Measurements from ENCODE around the gene MCM3AP. TPM values are rescaled to one million over a fixed set of nuclear protein-coding genes. Genes with fewer than 3 reads are reported as not detected.
A peak's percentile ranks its signal among the peaks of the same experiment; 100 is the strongest.
"Not testable (repeated sequence)": the region's sequence is repeated elsewhere in the genome, so short reads cannot be mapped to it uniquely, and the experiment has no call there.

Gene MCM3AP
- total and polyA plus RNA-seq, 9 donors = 45.4 to 71.2 (median 52.2) TPM

- DNase-seq = peak; percentile 97
- no peaks in the 10 kb centered on the region for H3K9me3 ChIP-seq (replicated peaks; ENCODE audit: control insufficient read depth, low read depth, low read length)
- H3K36me3 ChIP-seq (ENCODE audit: control insufficient read depth, insufficient read depth, low read length) = peaks cover 10% of the 10 kb centered on the region
- peak within 1 kb of the TSS; percentile 81 for H3K27ac ChIP-seq (ENCODE audit: low read length)
- H3K4me1 ChIP-seq (ENCODE audit: control insufficient read depth, insufficient read depth, low read length) = peaks cover 16% of the 10 kb centered on the region
- H3K4me3 ChIP-seq (ENCODE audit: low read length) = peak within 1 kb of the TSS; percentile 87
- H3K27me3 ChIP-seq (ENCODE audit: control insufficient read depth, insufficient read depth, low read length) = no peaks in the 10 kb centered on the region
- whole genome bisulfite sequencing (ENCODE audit: insufficient coverage) = under 1% methylated on average over 58 of the region's 77 CpGs
These were observed 56.9 kb downstream of the MCM3AP start, which contains the start of gene LSS for GRCh38 chr21:46228345-46229051. Gene LSS, minus strand, starts transcription at chr21:46228774. Its CDS starts 29 bp downstream, at chr21:46228745.

DNA sequence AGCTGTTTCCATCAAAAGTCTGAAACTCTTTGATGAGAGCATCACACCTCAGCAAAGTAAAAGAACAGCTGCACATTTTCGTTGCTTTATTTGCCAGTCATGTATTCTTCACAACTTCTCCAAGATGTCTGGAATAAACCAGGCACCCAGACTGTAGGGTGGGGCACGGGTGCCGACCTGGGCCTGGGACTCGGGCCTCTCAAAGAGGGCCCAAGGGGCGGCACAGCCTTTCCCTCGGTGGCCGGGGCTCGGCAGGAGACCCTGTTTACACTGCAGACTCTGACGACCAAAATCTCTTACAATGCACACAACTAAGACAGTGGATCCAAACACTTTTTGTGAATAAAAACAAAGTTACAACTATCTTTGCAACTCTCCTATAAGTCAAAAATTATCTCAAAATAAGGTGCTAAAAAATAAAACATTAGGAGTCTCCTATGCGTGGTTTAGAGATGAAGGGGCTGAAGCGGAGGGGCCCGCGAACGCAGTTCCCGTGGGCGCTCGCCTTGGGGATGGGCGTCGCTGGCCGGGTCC is 57.5 kb downstream of the MCM3AP start:
- 1% methylated on average over 14 of the region's 20 CpGs for WGBS (ENCODE audit: insufficient coverage)
- peaks cover 16% of the 10 kb centered on the region for H3K4me1 ChIP-seq (ENCODE audit: control insufficient read depth, insufficient read depth, low read length)

GRCh38 chr21:46226920-46227599 is 58.4 kb downstream of the MCM3AP start:
- H3K4me3 ChIP-seq (ENCODE audit: low read length) = no peak overlapping the region

More for the DNA sequence above, 57.5 kb downstream of the MCM3AP start:
- peak; percentile 22 for DNase-seq
- H3K36me3 ChIP-seq (ENCODE audit: control insufficient read depth, insufficient read depth, low read length) = peaks cover 4% of the 10 kb centered on the region
- H3K4me3 ChIP-seq (ENCODE audit: low read length) = peak overlapping the region; percentile 87
- H3K27ac ChIP-seq (ENCODE audit: low read length) = peak overlapping the region; percentile 81
- no peaks in the 10 kb centered on the region for H3K9me3 ChIP-seq (replicated peaks; ENCODE audit: control insufficient read depth, low read depth, low read length)
- H3K27me3 ChIP-seq (ENCODE audit: control insufficient read depth, insufficient read depth, low read length) = no peaks in the 10 kb centered on the region

GRCh38 chr21:46226146-46226545 is 59.3 kb downstream of the MCM3AP start:
- H3K27ac ChIP-seq (ENCODE audit: low read length) = no peak overlapping the region
- no peak overlapping the region for H3K4me3 ChIP-seq (ENCODE audit: low read length)
- H3K4me1 ChIP-seq (ENCODE audit: control insufficient read depth, insufficient read depth, low read length) = peaks cover 16% of the 10 kb centered on the region
- H3K27me3 ChIP-seq (ENCODE audit: control insufficient read depth, insufficient read depth, low read length) = no peaks in the 10 kb centered on the region
- peaks cover 18% of the 10 kb centered on the region for H3K36me3 ChIP-seq (ENCODE audit: control insufficient read depth, insufficient read depth, low read length)
- H3K9me3 ChIP-seq (replicated peaks; ENCODE audit: control insufficient read depth, low read depth, low read length) = no peaks in the 10 kb centered on the region
- 100% methylated on average over 1 of the region's 1 CpG for WGBS (ENCODE audit: insufficient coverage)
- DNase-seq = no peak

More at GRCh38 chr21:46226920-46227599, 58.4 kb downstream of the MCM3AP start:
- Histone ChIP-seq H3K27ac (ENCODE audit: low read length) (no peak overlapping the region), H3K27me3 (ENCODE audit: control insufficient read depth, insufficient read depth, low read length) (no peaks in the 10 kb centered on the region), H3K36me3 (ENCODE audit: control insufficient read depth, insufficient read depth, low read length) (peaks cover 12% of the 10 kb centered on the region), H3K4me1 (ENCODE audit: control insufficient read depth, insufficient read depth, low read length) (peaks cover 16% of the 10 kb centered on the region), H3K9me3 (replicated peaks; ENCODE audit: control insufficient read depth, low read depth, low read length) (no peaks in the 10 kb centered on the region)
- DNase-seq = no peak
- 51% methylated on average over 3 of the region's 4 CpGs for WGBS (ENCODE audit: insufficient coverage)

- H3K27ac ChIP-seq (ENCODE audit: low read length); H3K27me3 ChIP-seq (ENCODE audit: control insufficient read depth, insufficient read depth, low read length); H3K9me3 ChIP-seq (replicated peaks; ENCODE audit: control insufficient read depth, low read depth, low read length); DNase-seq; H3K4me3 ChIP-seq (ENCODE audit: low read length): not testable (repeated sequence)
- Histone ChIP-seq H3K36me3 (ENCODE audit: control insufficient read depth, insufficient read depth, low read length) (peaks cover 36% of the 10 kb centered on the region), H3K4me1 (ENCODE audit: control insufficient read depth, insufficient read depth, low read length) (peaks cover 10% of the 10 kb centered on the region)
- 97% methylated on average over 11 of the region's 18 CpGs for WGBS (ENCODE audit: insufficient coverage)
These were observed 61.8 kb downstream of the MCM3AP start for GRCh38 chr21:46223661-46224060.

GRCh38 chr21:46223217-46223616 is 62.2 kb downstream of the MCM3AP start:
- peaks cover 36% of the 10 kb centered on the region for H3K36me3 ChIP-seq (ENCODE audit: control insufficient read depth, insufficient read depth, low read length)
- peaks cover 10% of the 10 kb centered on the region for H3K4me1 ChIP-seq (ENCODE audit: control insufficient read depth, insufficient read depth, low read length)
- H3K9me3 ChIP-seq (replicated peaks; ENCODE audit: control insufficient read depth, low read depth, low read length) = no peaks in the 10 kb centered on the region
- no peak for DNase-seq
- WGBS (ENCODE audit: insufficient coverage) = 100% methylated on average over 1 of the region's 7 CpGs
- no peaks in the 10 kb centered on the region for H3K27me3 ChIP-seq (ENCODE audit: control insufficient read depth, insufficient read depth, low read length)
- H3K27ac ChIP-seq (ENCODE audit: low read length) = no peak overlapping the region
- no peak overlapping the region for H3K4me3 ChIP-seq (ENCODE audit: low read length)

- Histone ChIP-seq H3K36me3 (ENCODE audit: control insufficient read depth, insufficient read depth, low read length) (peaks cover 39% of the 10 kb centered on the region), H3K4me1 (ENCODE audit: control insufficient read depth, insufficient read depth, low read length) (peaks cover 7% of the 10 kb centered on the region), H3K27ac (ENCODE audit: low read length) (no peak overlapping the region), H3K27me3 (ENCODE audit: control insufficient read depth, insufficient read depth, low read length) (no peaks in the 10 kb centered on the region), H3K4me3 (ENCODE audit: low read length) (no peak overlapping the region), H3K9me3 (replicated peaks; ENCODE audit: control insufficient read depth, low read depth, low read length) (no peaks in the 10 kb centered on the region)
- no peak for DNase-seq
- 29% methylated on average over 4 of the region's 11 CpGs for WGBS (ENCODE audit: insufficient coverage)
These were observed 62.8 kb downstream of the MCM3AP start for GRCh38 chr21:46222436-46223116.

DNA sequence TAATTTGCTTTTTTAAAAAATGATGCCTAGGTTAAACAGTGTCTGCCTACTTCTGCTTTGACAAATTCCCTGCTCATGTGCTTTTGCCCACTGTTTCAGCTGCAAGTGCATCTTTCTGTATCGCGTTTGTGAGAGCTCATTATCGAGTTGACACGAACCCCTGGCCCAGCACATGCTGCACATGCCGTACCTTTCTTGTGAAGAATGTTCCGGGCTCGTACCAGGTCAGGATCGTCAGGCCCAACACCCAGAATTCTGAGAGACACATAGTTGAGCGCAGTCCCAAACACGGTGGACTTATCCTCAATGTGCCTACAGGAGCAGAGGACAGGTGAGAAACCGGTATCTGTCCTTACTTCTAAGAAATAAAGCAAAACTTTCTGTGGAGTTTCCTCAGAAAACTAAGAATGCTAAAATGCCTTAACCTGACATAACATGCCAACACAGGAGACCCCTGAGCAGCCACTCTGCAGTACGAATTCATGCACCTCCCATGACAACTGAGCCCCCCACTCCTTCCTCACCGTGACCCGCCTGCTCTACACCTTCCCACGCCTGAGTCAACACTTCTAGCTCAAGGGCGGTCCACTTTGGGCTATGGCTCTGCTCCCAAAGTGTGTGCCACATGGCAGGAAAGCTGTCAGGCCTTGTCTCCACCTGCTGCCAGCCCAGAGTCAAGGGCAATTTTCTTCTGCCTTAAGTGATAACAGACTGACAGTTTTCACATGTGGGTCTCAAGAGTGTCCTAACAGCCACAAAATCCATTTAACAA is 63.6 kb downstream of the MCM3AP start:
- Histone ChIP-seq H3K9me3 (replicated peaks; ENCODE audit: control insufficient read depth, low read depth, low read length) (no peaks in the 10 kb centered on the region), H3K36me3 (ENCODE audit: control insufficient read depth, insufficient read depth, low read length) (peaks cover 44% of the 10 kb centered on the region), H3K4me1 (ENCODE audit: control insufficient read depth, insufficient read depth, low read length) (no peaks in the 10 kb centered on the region), H3K27me3 (ENCODE audit: control insufficient read depth, insufficient read depth, low read length) (no peaks in the 10 kb centered on the region), H3K27ac (ENCODE audit: low read length) (no peak overlapping the region), H3K4me3 (ENCODE audit: low read length) (no peak overlapping the region)
- DNase-seq = no peak
- WGBS (ENCODE audit: insufficient coverage) = 89% methylated on average over 16 of the region's 16 CpGs

GRCh38 chr21:46220847-46221246 is 64.6 kb downstream of the MCM3AP start:
- H3K27ac ChIP-seq (ENCODE audit: low read length) = no peak overlapping the region
- peaks cover 52% of the 10 kb centered on the region for H3K36me3 ChIP-seq (ENCODE audit: control insufficient read depth, insufficient read depth, low read length)

More at GRCh38 chr21:46220847-46221246, 64.6 kb downstream of the MCM3AP start:
- 91% methylated on average over 8 of the region's 8 CpGs for WGBS (ENCODE audit: insufficient coverage)
- Histone ChIP-seq H3K27me3 (ENCODE audit: control insufficient read depth, insufficient read depth, low read length) (no peaks in the 10 kb centered on the region), H3K4me3 (ENCODE audit: low read length) (no peak overlapping the region), H3K4me1 (ENCODE audit: control insufficient read depth, insufficient read depth, low read length) (no peaks in the 10 kb centered on the region), H3K9me3 (replicated peaks; ENCODE audit: control insufficient read depth, low read depth, low read length) (no peaks in the 10 kb centered on the region)
- no peak for DNase-seq
